Small intestine (tissue), 7 donors: ENCODE data around the gene CARD9. TPM values are rescaled to one million over a fixed set of nuclear protein-coding genes. Genes with fewer than 3 reads are reported as not detected.
A peak's percentile ranks its signal among the peaks of the same experiment; 100 is the strongest.

Experiments
- DNase-seq, 2 donors: peaks; one replicate each; pipeline versions ENCODE4 v3.0.0 to v3.0.0-alpha.2; 2013
- FAIRE-seq: peaks from 2 replicates; lab custom pipeline; 2012; peaks lifted over from hg19 to GRCh38; lab: Jason Lieb, UNC
- H3K27ac ChIP-seq, 3 donors: one replicate each; pipeline ENCODE4 v1.5.1; 2013; ENCODE audit warnings: low read length in 2 of 3, mild to moderate bottlenecking in 2 of 3, control low read depth in 1 of 3, inconsistent platforms in 1 of 3, low read depth in 1 of 3, moderate library complexity in 1 of 3
- H3K27me3 ChIP-seq, 3 donors: one replicate each; pipeline ENCODE4 v1.6.1; 2013; ENCODE audit warnings: low read length in 3 of 3, inconsistent platforms in 1 of 3; ENCODE audit not compliant: control insufficient read depth in 3 of 3, insufficient read depth in 3 of 3
- H3K36me3 ChIP-seq, 3 donors: one replicate each; pipeline ENCODE4 v1.6.1; 2013; ENCODE audit warnings: low read length in 3 of 3, inconsistent platforms in 1 of 3, low read depth in 1 of 3, mild to moderate bottlenecking in 1 of 3, moderate library complexity in 1 of 3; ENCODE audit not compliant: control insufficient read depth in 3 of 3, insufficient read depth in 2 of 3
- H3K4me1 ChIP-seq, 3 donors: one replicate each; pipeline ENCODE4 v1.6.1; 2013; ENCODE audit warnings: low read length in 2 of 3, inconsistent platforms in 1 of 3, low read depth in 1 of 3, mild to moderate bottlenecking in 1 of 3, moderate library complexity in 1 of 3; ENCODE audit not compliant: control insufficient read depth in 3 of 3, insufficient read depth in 2 of 3
- H3K4me3 ChIP-seq, 3 donors: one replicate each; pipeline ENCODE4 v1.5.1; 2013; ENCODE audit warnings: low read length in 3 of 3, control low read depth in 1 of 3, inconsistent platforms in 1 of 3, low read depth in 1 of 3, mild to moderate bottlenecking in 1 of 3, moderate library complexity in 1 of 3
- H3K9me3 ChIP-seq, 2 donors: one replicate each; pipeline ENCODE4 v1.6.1; 2013; ENCODE audit warnings: low read depth in 1 of 2, low read length in 1 of 2; ENCODE audit not compliant: control insufficient read depth in 2 of 2, insufficient read depth in 1 of 2
- WGBS, 3 donors: extraction: QIAGEN DNeasy Blood & Tissue Kit; methylation state at CpG; one replicate each; pipeline ENCODE4 v1.1.7; 2013; 5-methylcytosine and 5-hydroxymethylcytosine counted together
- polyA plus RNA-seq, 4 donors: library from polyadenylated mRNA; stranded (reverse) in 3 of 4; unstranded in 1 of 4; fragments of 200-250 nt in 3 of 4; fragments of 120-200 nt in 1 of 4; gene quantifications; one replicate each; pipeline versions ENCODE4 v1.2.1 to v1.2.3, GENCODE V29; 2013
- donor health status: healthy with polysubstance abuse.
- donor health status: control.
- donor health status: control.
- donor health status: Bipolar disorder and iron deficiency.
- donor health status: healthy.

Gene CARD9
- polyA plus RNA-seq, 4 donors: 1.8 to 3.8 (median 2.3) TPM

- H3K27ac ChIP-seq: no peak overlapping the region
- H3K36me3 ChIP-seq: peaks cover 2 to 72% (median 3%) of the 10 kb centered on the region in 3 donors
- no peak overlapping the region for H3K4me3 ChIP-seq
- H3K4me1 ChIP-seq: peaks cover 0 to 6% (median 5%) of the 10 kb centered on the region in 3 donors
- no peak for FAIRE-seq
- H3K27me3 ChIP-seq: no peaks in the 10 kb centered on the region
- H3K9me3 ChIP-seq: no peaks in the 10 kb centered on the region
- DNase-seq: no peak
- WGBS, 3 donors: 94 to 96% (median 96%) methylated on average over 12 of the region's 12 CpGs
Observed at GRCh38 chr9:136398286-136398685, 24.8 kb upstream of the CARD9 start.

GRCh38 chr9:136397643-136398042 lies 24.2 kb upstream of the CARD9 start:
- FAIRE-seq: no peak
- Histone ChIP-seq H3K4me1 (peaks cover 0 to 6% (median 5%) of the 10 kb centered on the region in 3 donors), H3K9me3 (no peaks in the 10 kb centered on the region), H3K27ac (no peak overlapping the region), H3K27me3 (no peaks in the 10 kb centered on the region), H3K36me3 (peaks cover 2 to 77% (median 3%) of the 10 kb centered on the region in 3 donors), H3K4me3 (no peak overlapping the region)
- WGBS, 3 donors: 62 to 80% (median 77%) methylated on average over 2 to 6 of the region's 6 CpGs
- DNase-seq: no peak

- no peak for DNase-seq
- Histone ChIP-seq H3K4me1 (peaks cover 0 to 6% (median 5%) of the 10 kb centered on the region in 3 donors), H3K27ac (peak overlapping the region in 1 of 3 donors; percentile 17), H3K4me3 (no peak overlapping the region), H3K27me3 (no peaks in the 10 kb centered on the region), H3K36me3 (peaks cover 2 to 75% (median 9%) of the 10 kb centered on the region in 3 donors), H3K9me3 (no peaks in the 10 kb centered on the region)
- FAIRE-seq: no peak
- WGBS, 3 donors: 7 to 57% (median 38%) methylated on average over 4 of the region's 4 CpGs
Observed at GRCh38 chr9:136396219-136396515, 22.7 kb upstream of the CARD9 start.

GRCh38 chr9:136395345-136396218 lies 22.1 kb upstream of the CARD9 start:
- peak overlapping the region in 1 of 3 donors; percentile 17 for H3K27ac ChIP-seq
- H3K9me3 ChIP-seq: no peaks in the 10 kb centered on the region
- no peak overlapping the region for H3K4me3 ChIP-seq
- H3K4me1 ChIP-seq: peaks cover 0 to 6% (median 4%) of the 10 kb centered on the region in 3 donors
- FAIRE-seq: no peak
- WGBS, 3 donors: 45 to 79% (median 60%) methylated on average over 26 of the region's 26 CpGs
- H3K36me3 ChIP-seq: peaks cover 2 to 76% (median 9%) of the 10 kb centered on the region in 3 donors
- no peaks in the 10 kb centered on the region for H3K27me3 ChIP-seq
- peak in 1 of 2 donors; percentile 15 for DNase-seq

GRCh38 chr9:136395020-136395340 lies 21.5 kb upstream of the CARD9 start:
- H3K27me3 ChIP-seq: no peaks in the 10 kb centered on the region
- WGBS, 3 donors: 83 to 93% (median 89%) methylated on average over 13 of the region's 13 CpGs
- FAIRE-seq (no peak), DNase-seq (no peak)
- H3K4me1 ChIP-seq: peaks cover 0 to 6% (median 0%) of the 10 kb centered on the region in 3 donors
- H3K4me3 ChIP-seq: no peak overlapping the region
- H3K36me3 ChIP-seq: peaks cover 2 to 81% (median 10%) of the 10 kb centered on the region in 3 donors
- H3K9me3 ChIP-seq: no peaks in the 10 kb centered on the region
- no peak overlapping the region for H3K27ac ChIP-seq

GRCh38 chr9:136394312-136395019 lies 21.0 kb upstream of the CARD9 start:
- Histone ChIP-seq H3K27me3 (no peaks in the 10 kb centered on the region), H3K36me3 (peaks cover 2 to 86% (median 10%) of the 10 kb centered on the region in 3 donors), H3K27ac (no peak overlapping the region), H3K9me3 (no peaks in the 10 kb centered on the region), H3K4me1 (peaks cover 0 to 6% (median 0%) of the 10 kb centered on the region in 3 donors), H3K4me3 (no peak overlapping the region)
- 93 to 97% (median 94%) methylated on average over 20 to 21 of the region's 21 CpGs for WGBS, 3 donors
- FAIRE-seq (no peak), DNase-seq (no peak)

- no peaks in the 10 kb centered on the region for H3K9me3 ChIP-seq
- WGBS, 3 donors: 65 to 85% (median 73%) methylated on average over 17 of the region's 17 CpGs
- H3K4me3 ChIP-seq: no peak overlapping the region
- H3K36me3 ChIP-seq: peaks cover 2 to 92% (median 10%) of the 10 kb centered on the region in 3 donors
- no peak overlapping the region for H3K27ac ChIP-seq
- no peaks in the 10 kb centered on the region for H3K27me3 ChIP-seq
- H3K4me1 ChIP-seq: no peaks in the 10 kb centered on the region
- DNase-seq (no peak), FAIRE-seq (no peak)
Observed at GRCh38 chr9:136393531-136393930, 20.1 kb upstream of the CARD9 start.

- peak in 1 of 2 donors; percentile 21 for DNase-seq
- no peaks in the 10 kb centered on the region for H3K4me1 ChIP-seq
- H3K4me3 ChIP-seq: no peak overlapping the region
- no peak overlapping the region for H3K27ac ChIP-seq
- 87 to 89% (median 87%) methylated on average over 21 of the region's 21 CpGs for WGBS, 3 donors
- H3K9me3 ChIP-seq: no peaks in the 10 kb centered on the region
- no peaks in the 10 kb centered on the region for H3K27me3 ChIP-seq
- FAIRE-seq: no peak
- peaks cover 2 to 92% (median 10%) of the 10 kb centered on the region in 3 donors for H3K36me3 ChIP-seq
Observed at GRCh38 chr9:136392538-136393449, 19.3 kb upstream of the CARD9 start.
